Measurements from ENCODE around the gene P2RX6. TPM values are rescaled to one million over a fixed set of nuclear protein-coding genes. Genes with fewer than 3 reads are reported as not detected.

The P2RX6 gene
- total RNA-seq, 4 donors from 2014 or later, result 0.35 to 0.47 (median 0.40) TPM; not detected in 1

- Histone ChIP-seq H3K9me3 (no peaks in the 10 kb centered on the region), H3K27ac (no peak overlapping the region), H3K27me3 (no peaks in the 10 kb centered on the region), H3K36me3 (no peaks in the 10 kb centered on the region), H3K4me1 (peaks cover 0 to 24% (median 18%) of the 10 kb centered on the region in 3 donors), H3K4me3 (no peak overlapping the region)
- no peak for ATAC-seq
- TF ChIP-seq, protein P1, sequence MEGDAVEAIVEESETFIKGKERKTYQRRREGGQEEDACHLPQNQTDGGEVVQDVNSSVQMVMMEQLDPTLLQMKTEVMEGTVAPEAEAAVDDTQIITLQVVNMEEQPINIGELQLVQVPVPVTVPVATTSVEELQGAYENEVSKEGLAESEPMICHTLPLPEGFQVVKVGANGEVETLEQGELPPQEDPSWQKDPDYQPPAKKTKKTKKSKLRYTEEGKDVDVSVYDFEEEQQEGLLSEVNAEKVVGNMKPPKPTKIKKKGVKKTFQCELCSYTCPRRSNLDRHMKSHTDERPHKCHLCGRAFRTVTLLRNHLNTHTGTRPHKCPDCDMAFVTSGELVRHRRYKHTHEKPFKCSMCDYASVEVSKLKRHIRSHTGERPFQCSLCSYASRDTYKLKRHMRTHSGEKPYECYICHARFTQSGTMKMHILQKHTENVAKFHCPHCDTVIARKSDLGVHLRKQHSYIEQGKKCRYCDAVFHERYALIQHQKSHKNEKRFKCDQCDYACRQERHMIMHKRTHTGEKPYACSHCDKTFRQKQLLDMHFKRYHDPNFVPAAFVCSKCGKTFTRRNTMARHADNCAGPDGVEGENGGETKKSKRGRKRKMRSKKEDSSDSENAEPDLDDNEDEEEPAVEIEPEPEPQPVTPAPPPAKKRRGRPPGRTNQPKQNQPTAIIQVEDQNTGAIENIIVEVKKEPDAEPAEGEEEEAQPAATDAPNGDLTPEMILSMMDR (IDR thresholded peaks at IDR 0.05), result no peak
- no peak for TF ChIP-seq POLR2A (IDR thresholded peaks at IDR 0.05)
- 94 to 100% methylated on average over 1 to 2 of the region's 3 CpGs for whole genome bisulfite sequencing, 2 donors (ENCODE audit: low coverage in 1 of 2)
Measured at GRCh38 chr22:21010426-21011113, 4.4 kb upstream of the P2RX6 start.

DNA sequence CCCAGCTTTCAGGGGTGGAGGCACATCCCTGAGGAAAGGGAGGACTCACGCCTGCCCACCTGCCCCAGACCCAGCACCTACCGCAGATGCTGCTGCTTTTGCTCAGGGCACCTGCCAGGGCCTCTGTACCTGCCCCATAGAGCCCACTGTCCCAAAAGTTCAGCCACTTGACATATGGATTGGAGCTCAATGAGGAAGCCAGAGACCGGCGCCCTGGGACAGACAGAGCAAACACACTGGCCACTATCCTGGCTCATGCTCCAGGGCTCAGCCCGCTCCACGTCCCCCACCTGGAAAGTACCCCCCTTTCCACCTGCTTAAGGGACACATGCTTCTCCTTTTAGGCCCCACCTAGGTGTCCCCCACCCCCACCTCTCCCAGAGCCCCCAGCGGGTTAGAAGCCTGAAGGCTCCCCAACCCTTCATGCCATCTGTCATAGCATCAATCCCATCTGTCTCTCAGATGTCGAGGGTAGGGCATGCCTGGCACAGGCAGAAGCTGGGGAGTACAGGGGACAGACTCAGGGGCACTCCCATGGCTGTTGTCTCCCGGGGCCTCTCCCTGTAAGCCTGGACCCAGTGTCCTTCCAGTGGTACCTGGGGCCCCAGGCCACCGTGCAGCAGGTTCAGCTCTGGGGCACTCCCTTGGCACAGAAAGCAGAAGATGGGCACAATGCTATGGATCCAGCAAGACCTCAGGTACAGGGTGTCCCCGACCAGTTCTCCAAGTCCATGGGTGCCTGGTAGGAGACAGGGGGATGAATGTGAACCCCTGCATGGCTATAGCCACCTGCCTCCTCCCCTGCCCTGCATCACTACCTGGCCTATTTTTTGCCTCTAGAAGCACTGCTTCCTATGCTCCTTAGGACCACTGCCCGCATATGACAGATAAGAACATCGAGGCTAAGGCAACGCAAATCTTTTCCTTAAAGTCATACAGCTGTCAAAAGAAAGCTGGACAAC, 2.2 kb upstream of the P2RX6 start:
- no peak overlapping the region for H3K4me3 ChIP-seq
- H3K27me3 ChIP-seq, result no peaks in the 10 kb centered on the region
- TF ChIP-seq POLR2A (IDR thresholded peaks at IDR 0.05), result no peak
- no peak for TF ChIP-seq POLR2AphosphoS5 (IDR thresholded peaks at IDR 0.05)
- no peak for TF ChIP-seq EP300 (IDR thresholded peaks at IDR 0.05)
- TF ChIP-seq, protein P1 (IDR thresholded peaks at IDR 0.05), result no peak
- no peak for ATAC-seq
- peaks cover 0 to 28% (median 21%) of the 10 kb centered on the region in 3 donors for H3K4me1 ChIP-seq
- H3K9me3 ChIP-seq, result no peaks in the 10 kb centered on the region
- H3K27ac ChIP-seq, result peak overlapping the region in 2 of 4 donors; percentile 82 to 88
- H3K36me3 ChIP-seq, result no peaks in the 10 kb centered on the region
- WGBS, 2 donors (ENCODE audit: low coverage in 1 of 2), result 40 to 70% methylated on average over 1 to 3 of the region's 14 CpGs

DNA sequence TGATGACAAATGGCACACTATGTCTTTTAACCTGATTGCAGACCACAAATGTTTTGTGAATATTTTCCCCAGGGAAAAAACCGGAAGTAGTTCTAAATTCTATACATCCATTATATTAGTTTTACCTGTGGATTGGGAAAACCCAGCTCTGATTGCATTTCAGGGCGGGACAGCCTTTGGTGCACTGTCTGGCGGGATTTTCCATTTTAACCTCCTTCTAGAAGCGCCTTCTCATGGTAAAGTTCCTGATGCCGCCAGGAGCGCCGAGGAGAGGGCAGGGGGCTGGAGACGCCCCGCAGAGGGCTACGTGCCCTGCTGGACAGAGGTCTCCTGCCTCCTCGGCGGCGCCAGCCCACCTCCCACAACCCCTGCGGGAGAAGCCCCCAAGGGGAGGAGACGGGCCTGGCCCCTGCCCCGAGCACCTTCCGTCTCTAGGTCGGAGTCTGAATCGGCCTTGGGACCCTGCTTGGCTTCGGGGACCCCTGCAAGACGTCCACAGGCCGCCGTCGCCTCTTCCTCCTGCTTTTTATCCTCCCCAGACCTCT, 1.2 kb upstream of the P2RX6 start:
- Histone ChIP-seq H3K36me3 (no peaks in the 10 kb centered on the region), H3K4me1 (peaks cover 0 to 28% (median 21%) of the 10 kb centered on the region in 3 donors), H3K9me3 (no peaks in the 10 kb centered on the region), H3K4me3 (peak overlapping the region; percentile 21 to 55), H3K27me3 (no peaks in the 10 kb centered on the region), H3K27ac (peak overlapping the region in 3 of 4 donors; percentile 78 to 88 (median 82))
- WGBS, 2 donors (ENCODE audit: low coverage in 1 of 2), result 11 to 18% methylated on average over 7 to 9 of the region's 24 CpGs
- no peak for ATAC-seq
- TF ChIP-seq, protein P1 (IDR thresholded peaks at IDR 0.05), result no peak
- TF ChIP-seq POLR2A (IDR thresholded peaks at IDR 0.05) (no peak), POLR2AphosphoS5 (IDR thresholded peaks at IDR 0.05) (no peak), EP300 (IDR thresholded peaks at IDR 0.05) (no peak)

- H3K27me3 ChIP-seq, result no peaks in the 10 kb centered on the region
- TF ChIP-seq POLR2AphosphoS5 (IDR thresholded peaks at IDR 0.05) (no peak), EP300 (IDR thresholded peaks at IDR 0.05) (no peak), POLR2A (IDR thresholded peaks at IDR 0.05) (no peak)
- TF ChIP-seq, protein P1 (IDR thresholded peaks at IDR 0.05), result no peak
- H3K9me3 ChIP-seq, result no peaks in the 10 kb centered on the region
- H3K36me3 ChIP-seq, result no peaks in the 10 kb centered on the region
- peaks cover 0 to 28% (median 21%) of the 10 kb centered on the region in 3 donors for H3K4me1 ChIP-seq
- peak overlapping the region; percentile 21 to 55 for H3K4me3 ChIP-seq
- peak; percentile 97 for ATAC-seq
- H3K27ac ChIP-seq, result peak overlapping the region in 3 of 4 donors; percentile 78 to 88 (median 82)
- WGBS, 2 donors (ENCODE audit: low coverage in 1 of 2), result 0% methylated on average over 2 of the region's 40 CpGs; no CpG with 5 or more reads in 1 of the 2 donors
Measured at GRCh38 chr22:21014202-21014725, 701 bp upstream of the P2RX6 start.
